Head of caudate nucleus (tissue), 42 donors: ENCODE data around the gene CD74.

ENCODE experiments used
- DNase-seq, 42 donors: peaks; one replicate each; pipeline versions ENCODE4 v3.0.0 to v3.0.0-alpha.2; 2020 to 2021; ENCODE audit warnings: mixed read lengths in 7 of 42
- intact Hi-C: fragments of 100-400 bp; cut with DNase I; formaldehyde crosslinking; loops from one replicate; pipeline ENCODE4 v1.15.0; 2022

CD74 gene

GRCh38 chr5:150389531-150390266 lies 23.0 kb downstream of the CD74 start:
- intact Hi-C loops = no loop called here
- DNase-seq = no peak

- intact Hi-C loops = no loop called here
- peak in 12 of 42 donors; percentile 16 to 57 (median 37) for DNase-seq
Observed at GRCh38 chr5:150386024-150386855, 26.5 kb downstream of the CD74 start.

- no peak for DNase-seq
- intact Hi-C loops = no loop called here
Observed at GRCh38 chr5:150384701-150385100, 28.0 kb downstream of the CD74 start.

GRCh38 chr5:150377964-150378694 lies 34.6 kb downstream of the CD74 start:
- DNase-seq = no peak
- intact Hi-C loops = no loop called here

GRCh38 chr5:150376799-150377771 lies 35.6 kb downstream of the CD74 start:
- no peak for DNase-seq
- intact Hi-C loops = no loop called here

GRCh38 chr5:150374651-150375050 lies 38.1 kb downstream of the CD74 start:
- no peak for DNase-seq
- intact Hi-C loops = no loop called here

GRCh38 chr5:150372639-150373038 lies 40.1 kb downstream of the CD74 start:
- intact Hi-C loops = no loop called here
- DNase-seq = no peak

GRCh38 chr5:150368526-150368925 lies 44.2 kb downstream of the CD74 start:
- DNase-seq = no peak
- intact Hi-C loops = no loop called here

- no peak for DNase-seq
- intact Hi-C loops = no loop called here
Observed at GRCh38 chr5:150364004-150364403, 48.7 kb downstream of the CD74 start.

- intact Hi-C loops = no loop called here
- DNase-seq = no peak
Observed at GRCh38 chr5:150363185-150363584, 49.5 kb downstream of the CD74 start.

- DNase-seq = no peak
- intact Hi-C loops = no loop called here
Observed at GRCh38 chr5:150361301-150361700, 51.4 kb downstream of the CD74 start.

- DNase-seq = no peak
- intact Hi-C loops = loop anchor here (10.0 kb wide), 1 partner anchor 86 kb away; the partner anchor contains the start of gene RPS14
Observed at GRCh38 chr5:150358261-150359095, 54.2 kb downstream of the CD74 start.

GRCh38 chr5:150357326-150358260 lies 55.1 kb downstream of the CD74 start, which contains the start of gene TCOF1:
Gene TCOF1 (plus strand): TSS chr5:150357697. CDS start chr5:150357747, 50 bp downstream.
- intact Hi-C loops = loop anchor here (10.0 kb wide), 1 partner anchor 87 kb away; the partner anchor contains the start of gene RPS14
- peak; percentile 94 to 99 (median 98) for DNase-seq

- no peak for DNase-seq
- intact Hi-C loops = loop anchor here (10.0 kb wide), 1 partner anchor 88 kb away; the partner anchor contains the start of gene RPS14
Observed at GRCh38 chr5:150356575-150357294, 56.0 kb downstream of the CD74 start.

GRCh38 chr5:150355791-150356190 lies 56.9 kb downstream of the CD74 start:
- DNase-seq = no peak
- intact Hi-C loops = loop anchor here (10.0 kb wide), 1 partner anchor 89 kb away; the partner anchor contains the start of gene RPS14
